HG03378 (cell line): ENCODE measurements around the gene SLC7A10.

ENCODE experiments used
- ATAC-seq: cut with Tn5 transposase; IDR thresholded peaks from one replicate; pipeline ENCODE4 v1.9.1; 2021; ENCODE audit warnings: mild to moderate bottlenecking, moderate library complexity; ENCODE audit not compliant: unreplicated experiment

Gene SLC7A10

DNA sequence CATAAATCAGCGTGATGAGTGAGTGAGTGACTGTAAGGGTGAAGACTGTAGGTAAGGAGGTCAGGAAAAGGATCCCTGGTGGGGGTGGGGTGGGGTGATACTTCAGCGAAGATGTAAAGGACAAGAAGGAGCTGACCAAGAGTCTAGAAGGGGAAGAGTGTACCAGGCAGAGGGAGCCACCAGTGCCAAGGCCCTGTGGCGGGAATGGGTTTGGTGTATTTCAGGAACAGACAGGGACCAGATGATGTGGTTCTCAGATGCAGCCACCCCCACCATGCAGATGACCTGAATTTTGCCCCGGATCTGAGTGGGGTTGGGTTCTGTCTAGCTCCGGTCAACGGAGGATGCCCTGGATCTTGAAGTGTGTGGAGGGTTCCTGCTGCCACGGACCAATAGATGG lies 30.1 kb upstream of the SLC7A10 start:
- ATAC-seq = no peak

DNA sequence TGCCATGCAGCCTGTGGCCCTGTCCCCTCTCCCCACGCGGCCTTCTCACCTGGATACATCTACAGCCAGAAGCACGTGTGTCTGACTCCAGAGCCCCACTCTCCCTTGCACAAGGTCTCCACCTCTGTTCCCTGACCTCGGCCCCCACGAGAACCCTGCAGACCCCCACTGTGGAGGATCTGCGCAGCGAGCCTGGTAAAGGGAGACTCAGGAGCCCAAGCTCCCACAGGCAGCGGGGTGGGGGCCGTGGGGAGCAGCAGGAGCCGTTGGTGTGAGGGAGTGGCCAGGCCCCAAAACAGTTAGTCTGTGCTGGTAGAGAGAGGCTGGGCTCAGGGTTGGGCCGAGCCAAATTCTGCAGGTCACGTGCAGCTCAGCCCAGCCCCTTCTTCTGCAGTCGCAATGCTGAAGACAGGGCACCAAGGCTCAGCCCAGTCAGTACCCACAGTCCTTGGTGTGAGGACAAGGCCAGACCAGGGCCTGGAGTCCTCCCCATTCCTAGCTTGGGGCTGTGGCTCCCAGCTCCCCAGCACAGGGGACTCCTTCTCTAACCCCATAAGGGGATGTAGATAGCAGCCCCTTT lies 28.7 kb upstream of the SLC7A10 start:
- ATAC-seq = no peak

DNA sequence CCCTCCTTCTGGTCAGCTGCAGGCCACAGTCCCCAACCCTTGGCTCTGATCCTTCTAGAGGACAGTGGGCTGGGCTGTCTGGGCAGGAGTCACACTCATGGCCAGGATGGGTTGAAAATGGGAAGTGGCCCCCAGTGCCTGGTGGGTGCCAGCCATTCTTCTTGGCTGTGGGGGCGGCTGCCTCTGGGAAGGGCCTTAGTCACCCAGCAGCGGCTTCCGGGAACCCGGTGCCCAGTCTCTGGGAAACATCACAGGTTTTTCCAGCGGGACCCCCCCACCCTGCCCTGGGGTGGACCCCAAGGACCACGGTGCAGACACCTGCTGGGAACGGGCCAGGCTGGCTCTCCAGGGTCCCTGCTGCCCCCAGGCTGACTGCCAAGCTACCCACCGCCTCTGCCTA lies 27.3 kb upstream of the SLC7A10 start:
- ATAC-seq = no peak

DNA sequence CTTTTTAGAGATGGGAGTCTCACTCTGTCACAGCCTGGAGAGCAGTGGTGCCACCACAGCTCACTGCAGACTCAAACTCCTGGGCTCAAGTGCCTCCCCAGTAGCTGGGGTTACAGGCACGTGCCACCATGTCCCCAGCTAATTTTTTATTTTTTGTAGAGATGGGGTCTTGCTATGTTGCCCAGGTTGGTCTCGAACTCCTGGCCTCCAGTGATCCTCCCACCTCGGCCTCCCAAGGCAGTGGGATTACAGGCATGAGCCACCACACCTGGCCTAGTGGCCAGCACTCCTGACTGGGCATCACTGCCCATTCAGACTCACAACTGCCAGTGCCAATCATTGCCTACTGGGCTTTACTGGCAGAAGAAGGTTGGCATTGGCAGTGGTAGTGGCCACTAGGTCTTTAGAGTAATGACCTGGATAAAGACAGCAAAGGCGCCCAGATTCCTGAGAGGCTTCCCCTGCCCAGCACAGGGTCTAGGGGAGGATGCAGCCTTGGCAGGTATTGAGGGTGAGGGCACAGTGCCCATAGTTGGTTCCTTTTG lies 26.8 kb upstream of the SLC7A10 start:
- no peak for ATAC-seq

DNA sequence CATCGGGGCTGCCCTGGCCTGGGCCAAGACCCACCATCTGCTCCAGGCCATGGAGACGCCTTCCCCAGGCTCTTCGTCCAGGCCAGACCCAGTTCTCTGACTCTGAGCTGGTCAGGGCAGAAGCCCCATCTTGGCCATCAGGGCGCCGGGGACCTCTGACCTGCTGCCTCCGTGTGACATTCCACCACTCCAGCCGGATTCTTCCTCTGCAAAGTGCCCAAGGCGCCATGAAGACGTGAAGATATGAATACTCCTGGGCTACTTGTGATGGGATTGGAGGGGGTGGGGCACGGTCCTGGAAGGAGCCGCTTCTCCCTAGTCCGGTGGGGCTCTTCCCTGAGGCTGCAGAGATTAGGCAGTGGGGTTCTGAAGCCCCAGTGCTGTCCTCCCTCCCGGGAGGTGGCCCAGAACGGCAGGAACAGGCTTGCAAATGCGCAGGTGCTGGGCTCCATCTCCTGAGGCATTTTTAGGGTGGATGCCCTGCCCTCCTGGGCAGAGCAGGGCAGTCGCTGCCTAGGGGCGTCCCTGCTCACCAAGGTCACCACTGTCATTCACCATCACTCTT lies 26.0 kb upstream of the SLC7A10 start:
- ATAC-seq = no peak

DNA sequence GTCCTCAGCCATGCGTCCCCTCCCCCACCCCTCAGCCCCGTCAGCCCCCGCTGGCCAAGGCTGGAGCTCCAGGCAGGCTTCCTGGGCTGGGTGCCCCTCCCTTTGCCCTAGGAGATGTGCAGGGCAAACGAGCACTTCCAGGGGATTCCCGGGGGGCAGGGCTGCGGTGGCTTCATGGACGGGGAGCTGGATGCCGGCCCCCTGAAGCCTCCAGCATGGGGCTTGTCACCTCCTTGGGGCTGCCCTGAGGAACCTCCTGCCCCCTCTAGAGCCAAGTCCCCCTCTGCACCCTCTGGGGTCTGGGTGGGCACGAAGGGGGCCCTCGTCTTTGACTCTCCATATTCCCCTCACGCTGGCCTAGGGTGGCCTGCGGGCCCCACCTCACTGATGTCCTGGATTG lies 25.4 kb upstream of the SLC7A10 start:
- no peak for ATAC-seq

DNA sequence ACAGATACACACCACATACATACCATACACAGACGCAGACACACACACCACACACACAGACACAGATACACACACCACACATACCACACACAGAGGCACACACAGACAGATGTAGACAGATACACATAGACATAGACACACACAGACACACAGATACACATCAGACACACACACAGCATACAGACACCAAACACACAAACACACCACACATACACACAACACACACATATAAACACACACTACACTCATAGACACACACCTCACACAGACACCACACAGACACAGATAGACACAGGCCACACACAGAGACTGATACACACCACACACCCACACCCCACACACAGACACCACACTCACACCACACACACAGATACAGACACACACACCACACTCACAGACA lies 24.9 kb upstream of the SLC7A10 start:
- ATAC-seq = no peak

DNA sequence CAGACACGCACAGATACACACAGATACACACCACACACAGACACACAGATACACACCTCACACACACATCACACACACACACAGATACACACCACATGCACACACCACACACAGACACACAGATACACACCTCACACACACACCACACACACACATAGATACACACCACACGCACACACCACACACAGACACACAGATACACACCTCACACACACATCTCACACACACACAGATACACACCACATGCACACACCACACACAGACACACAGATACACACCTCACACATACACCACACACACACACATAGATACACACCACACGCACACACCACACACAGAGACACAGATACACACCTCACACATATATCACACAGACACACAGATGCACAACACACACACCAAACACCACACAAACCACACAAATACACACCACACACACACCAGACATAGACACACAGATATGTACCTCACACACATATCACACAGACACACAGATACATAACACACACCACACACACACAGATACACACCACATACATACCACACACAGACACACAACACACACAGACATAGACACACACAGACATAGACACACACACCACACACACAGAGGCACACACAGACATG lies 24.2 kb upstream of the SLC7A10 start:
- no peak for ATAC-seq

DNA sequence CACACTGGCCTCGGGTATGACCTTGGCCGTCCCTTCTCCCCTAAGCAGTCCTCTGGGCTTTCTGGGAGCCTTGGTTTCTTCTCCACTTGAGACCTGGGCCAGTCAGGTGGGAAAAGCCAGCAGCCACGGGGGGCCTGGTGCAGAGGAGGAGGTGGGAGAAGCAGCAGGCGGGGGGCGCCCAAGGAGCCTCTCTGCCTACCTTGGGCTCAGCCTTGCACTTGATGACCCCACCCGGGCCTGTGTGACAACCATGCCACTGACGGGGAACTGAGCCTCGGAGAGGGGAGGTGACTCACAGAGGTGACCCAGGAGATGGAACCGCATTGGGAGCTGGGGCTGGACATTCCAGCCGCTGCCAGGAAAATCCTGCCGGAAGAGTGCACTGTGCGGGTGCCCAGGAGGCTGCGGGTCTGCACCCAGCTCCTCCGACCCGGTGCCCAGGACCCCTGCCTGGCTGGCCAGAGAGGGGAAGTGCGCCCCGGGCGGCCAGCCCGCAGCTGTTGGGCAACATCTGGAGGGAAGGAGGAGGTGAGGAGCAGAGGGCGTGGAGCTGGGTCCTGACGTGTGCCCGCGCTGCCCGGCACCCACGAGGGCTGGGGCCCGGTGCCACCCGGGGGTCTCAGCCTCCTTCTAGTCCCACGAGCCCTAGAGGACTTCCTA lies 23.4 kb upstream of the SLC7A10 start:
- ATAC-seq = no peak

DNA sequence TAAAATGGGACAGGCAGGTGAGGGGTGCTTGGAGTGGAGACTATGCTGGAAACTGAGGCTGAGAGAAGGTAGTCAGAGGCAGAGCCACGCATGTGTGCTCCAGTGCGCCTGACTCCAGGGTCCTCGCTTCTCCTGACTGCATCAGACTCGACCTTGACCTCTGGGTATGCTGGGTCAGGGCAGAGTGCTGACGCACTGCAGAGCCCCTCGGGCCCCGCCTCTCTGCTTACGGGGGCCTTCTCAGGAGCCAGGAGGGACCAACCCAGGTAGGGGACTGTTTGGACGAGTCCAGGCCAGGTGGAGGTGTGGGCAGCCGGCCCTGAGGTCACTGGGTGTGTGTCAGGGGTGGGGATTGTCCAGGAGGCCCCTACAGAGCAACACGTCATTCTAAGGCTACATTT lies 22.9 kb upstream of the SLC7A10 start:
- no peak for ATAC-seq

DNA sequence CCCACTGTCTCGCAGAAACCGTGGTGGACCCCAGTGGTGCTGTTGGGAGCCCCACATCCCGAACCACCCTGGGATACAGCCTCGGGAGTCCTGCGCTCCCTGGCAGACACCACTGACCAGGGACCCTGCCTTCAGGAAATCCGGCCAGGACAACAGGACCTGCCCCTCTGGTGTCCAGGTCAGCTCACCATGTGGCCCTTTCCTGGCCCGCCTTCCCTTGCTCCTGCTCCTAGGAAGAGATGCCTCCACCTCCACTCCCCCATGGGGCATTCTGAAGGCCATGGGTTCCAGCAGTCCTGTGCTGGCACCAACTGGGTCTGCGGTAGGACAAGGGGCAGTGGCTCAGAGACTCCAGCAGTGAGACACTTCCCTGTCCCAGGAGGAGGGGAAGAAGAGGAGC lies 22.5 kb upstream of the SLC7A10 start:
- no peak for ATAC-seq

DNA sequence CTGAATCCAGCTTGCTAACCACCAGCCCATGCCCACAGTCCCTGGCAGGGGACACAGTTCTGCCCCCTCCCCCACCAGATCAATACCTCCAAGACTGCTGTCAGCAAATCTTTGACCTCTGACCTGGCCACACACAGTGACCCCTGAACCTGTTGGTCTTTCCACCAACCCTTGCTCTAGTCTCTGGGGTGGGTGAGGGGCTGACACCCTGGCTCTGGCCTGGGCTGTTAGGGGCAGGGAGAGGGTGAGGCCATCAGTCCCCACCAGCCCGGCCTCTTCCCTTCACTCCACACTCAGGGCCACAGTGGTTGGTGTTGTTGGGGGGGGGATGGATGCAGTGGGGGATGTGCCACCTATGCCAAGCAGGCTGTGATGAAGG lies 21.8 kb upstream of the SLC7A10 start:
- no peak for ATAC-seq

DNA sequence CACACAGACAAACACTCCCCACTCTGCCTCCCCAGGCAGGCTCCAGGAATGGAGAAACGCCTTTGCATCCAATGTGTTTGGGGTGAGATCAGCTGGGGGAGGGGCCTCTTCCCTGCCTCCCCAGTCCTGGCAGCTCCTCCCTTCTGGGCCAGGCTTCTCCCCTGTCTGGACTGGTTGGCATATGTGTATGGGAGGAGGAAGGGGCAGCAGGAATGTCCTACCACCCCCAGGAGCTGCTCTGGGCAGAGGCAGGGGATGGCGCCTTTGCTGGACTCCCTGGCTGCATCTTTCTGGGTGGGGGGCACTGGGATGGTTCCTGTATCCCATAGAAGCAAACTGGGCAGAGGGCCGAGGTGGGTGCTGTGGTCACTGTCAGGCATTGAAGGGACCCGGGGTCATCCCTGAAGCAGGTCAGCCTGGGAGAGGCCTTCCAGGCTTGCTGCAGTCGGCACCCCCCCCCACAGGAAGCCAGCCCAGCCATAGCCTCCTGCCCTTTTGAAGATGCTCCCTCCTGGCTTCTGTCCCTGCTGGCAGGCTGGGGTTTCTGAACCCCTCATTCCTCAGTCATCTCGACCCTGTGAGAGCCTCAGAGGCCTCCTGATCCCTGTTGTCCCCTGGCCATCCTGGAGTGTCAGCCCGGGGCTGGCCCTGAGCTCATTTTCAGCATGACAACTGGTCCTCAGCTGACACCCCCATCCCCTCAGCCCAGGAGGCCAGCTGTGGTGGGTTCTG lies 21.2 kb upstream of the SLC7A10 start:
- no peak for ATAC-seq

DNA sequence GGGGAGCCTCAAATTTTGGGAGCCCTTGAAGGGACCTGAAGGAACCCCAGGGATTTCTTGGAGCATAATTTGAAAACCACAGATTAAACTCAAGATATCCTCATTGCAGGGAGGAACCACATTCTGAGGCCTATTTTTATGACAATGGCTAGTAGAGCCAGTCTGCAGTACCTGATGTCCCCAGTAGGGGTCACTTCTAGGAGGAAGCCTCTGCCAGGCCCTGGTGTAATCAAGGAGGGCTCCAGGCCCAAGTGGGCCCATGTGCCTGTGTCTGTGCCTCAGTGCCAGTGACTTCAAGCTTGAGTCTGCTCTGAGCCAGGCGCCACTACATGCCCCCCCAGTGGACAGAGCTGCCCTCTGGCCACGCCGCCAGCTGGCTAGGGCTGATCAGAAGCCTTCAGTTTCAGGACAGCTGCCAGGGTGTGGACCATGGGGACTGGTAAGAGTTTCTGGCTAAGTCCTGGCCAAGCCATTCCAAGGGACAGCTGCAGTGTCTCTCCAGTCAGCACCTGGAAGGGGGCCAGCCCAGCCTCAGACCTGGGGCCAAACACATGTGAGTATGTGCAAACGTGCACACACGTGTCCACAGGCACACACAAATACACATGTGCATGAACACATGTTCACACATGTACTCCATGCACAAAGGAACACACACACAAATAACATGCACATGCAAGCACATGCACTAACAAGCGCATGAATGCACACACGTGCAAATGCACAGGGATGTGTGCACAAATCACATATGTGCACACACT lies 20.5 kb upstream of the SLC7A10 start:
- no peak for ATAC-seq

DNA sequence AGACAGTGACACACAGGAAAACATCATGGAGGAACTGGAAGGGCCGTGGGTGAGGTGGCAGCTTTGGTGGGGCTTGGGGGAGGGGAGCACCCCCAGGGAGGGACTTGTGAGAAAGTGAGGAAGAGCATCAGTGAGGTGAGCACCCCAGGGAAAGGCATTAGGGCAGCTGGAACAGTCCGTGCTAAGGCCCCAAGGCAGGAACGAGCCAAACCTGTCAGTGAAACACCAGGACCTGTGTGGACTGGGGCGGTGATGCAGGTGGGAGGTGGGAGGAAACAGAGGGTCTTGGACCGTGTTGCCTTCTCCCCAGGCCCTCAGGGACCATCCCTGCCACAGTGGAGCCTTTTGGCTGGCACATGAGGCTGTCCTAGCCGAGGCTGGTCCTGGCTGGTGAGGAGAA lies 17.3 kb upstream of the SLC7A10 start:
- ATAC-seq = no peak

DNA sequence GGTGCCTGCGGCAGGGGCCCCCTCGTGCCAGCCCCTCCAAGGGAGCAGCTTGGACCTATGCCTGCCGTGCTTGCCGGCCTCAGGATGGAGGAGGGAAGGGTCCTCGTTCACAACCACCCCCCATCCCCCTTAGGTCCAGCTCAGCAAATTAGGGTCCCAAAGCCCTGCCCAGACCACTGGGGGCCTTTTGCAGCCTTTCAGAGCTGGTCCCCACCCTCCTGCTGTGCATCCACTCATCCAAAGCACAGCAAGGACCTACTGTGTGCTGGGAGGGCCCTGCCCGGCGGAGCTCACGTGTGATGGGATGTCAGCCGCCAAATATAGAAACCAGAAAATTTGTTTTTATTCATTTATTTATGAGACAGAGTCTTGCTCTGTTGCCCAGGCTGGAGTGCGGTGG lies 16.5 kb upstream of the SLC7A10 start:
- ATAC-seq = no peak

DNA sequence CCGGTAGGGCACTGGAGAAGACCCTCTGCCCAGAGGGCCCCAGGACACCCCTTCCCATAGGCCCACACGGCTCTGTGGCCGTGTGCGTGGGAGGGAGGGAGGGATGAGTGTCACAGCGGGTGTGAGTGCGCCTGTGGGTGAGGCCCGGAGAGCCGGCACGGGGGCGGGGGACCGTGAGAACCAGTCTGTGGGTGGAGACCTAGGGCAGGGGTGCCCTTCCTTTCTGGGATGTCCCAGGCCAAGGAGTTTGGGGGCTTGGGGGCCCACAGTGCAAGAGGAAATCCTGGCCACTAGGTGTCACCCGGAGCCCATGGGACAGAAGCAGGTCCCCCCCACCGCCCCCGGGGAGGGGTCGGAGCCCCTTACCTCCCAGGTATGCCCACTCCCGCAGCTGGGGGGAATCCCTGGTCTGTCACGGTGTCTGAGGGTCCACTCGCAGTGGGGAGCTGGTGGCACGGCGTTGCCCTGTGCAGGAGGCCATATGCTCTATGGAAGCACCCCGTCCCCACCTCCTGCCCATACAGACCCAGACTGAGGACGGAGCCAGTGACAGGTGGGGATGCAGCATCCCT lies 16.0 kb upstream of the SLC7A10 start:
- ATAC-seq = no peak

DNA sequence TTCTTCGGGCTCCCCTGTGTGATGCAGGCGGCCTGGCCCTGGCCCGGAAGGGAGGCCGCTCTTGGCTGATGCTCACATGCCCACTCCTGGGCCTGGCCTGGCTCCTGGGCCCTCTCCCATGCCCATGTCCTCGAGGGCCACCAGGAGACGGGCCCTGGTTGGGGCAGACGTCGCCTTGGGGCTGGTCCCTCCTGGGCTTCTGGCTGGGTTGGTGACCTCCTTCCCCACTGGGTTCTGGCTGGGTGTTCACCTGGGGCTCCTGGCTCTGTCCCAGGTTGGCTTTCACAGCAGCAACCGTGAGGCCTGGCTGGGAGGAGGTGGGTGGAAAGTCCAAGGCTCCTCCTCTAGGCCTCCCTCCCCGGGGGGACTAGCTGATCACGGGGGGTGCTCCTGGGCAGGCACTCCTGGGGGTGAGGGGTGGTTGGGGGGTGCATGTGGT lies 15.5 kb upstream of the SLC7A10 start:
- ATAC-seq = no peak

DNA sequence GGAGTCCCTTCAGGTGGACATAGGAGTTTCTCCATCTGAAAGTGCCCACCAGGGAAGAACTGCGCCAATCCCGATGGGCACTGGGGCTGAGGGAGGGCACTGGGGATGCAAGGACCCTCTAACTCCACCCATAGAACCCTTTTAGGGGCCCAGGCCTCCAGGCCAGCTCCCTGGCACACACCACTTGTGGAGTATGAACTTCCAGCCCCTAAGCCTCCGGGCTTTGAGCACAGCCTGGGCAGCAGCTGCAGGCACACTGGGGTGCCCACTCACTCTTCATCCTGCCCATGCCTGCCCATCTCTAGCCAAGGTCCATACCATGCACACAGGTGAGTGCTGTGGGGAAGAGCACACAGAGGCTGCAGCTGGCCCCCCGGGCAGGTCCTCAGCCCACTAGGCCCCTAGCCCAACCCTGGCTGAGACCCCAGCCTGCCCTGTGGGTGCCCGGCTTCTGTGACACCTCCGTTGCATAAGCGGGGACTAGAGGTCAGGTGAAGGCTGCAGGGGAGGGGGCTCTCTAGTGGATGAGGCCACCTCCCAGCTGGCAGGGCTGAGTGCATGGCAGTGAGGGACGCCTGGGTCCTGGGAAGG lies 14.6 kb upstream of the SLC7A10 start:
- no peak for ATAC-seq
